Left colon (tissue), 2 donors: ENCODE results near the gene SIK2. TPM values are rescaled to one million over a fixed set of nuclear protein-coding genes. Genes with fewer than 3 reads are reported as not detected.

Source experiments
- ATAC-seq: fragments of 200-7000 bp; cut with Tn5 transposase; one replicate; pipeline ENCODE4 v1.9.1; 2020; ENCODE audit warnings: mild to moderate bottlenecking, moderate library complexity
- DNase-seq, 2 donors: peaks; one replicate each; pipeline ENCODE4 v3.0.0-alpha.2; 2020
- intact Hi-C, 2 donors: fragments of 100-400 bp; cut with DNase I in 1 of 2; cut with micrococcal nuclease in 1 of 2; formaldehyde crosslinking; loops; one replicate each; pipeline versions ENCODE4 v1.11.2 to v1.14.0; 2022; cut with DNase I, micrococcal nuclease
- total RNA-seq, 2 donors: library from RNA; stranded (reverse); fragmentation: NEBNext Ultra II Directional; extraction: Animal tissue kit (Norgen Biotek cat#: 25700); gene quantifications; one replicate each; pipeline ENCODE4 v1.2.1, GENCODE V29; 2021
- donor health status: DM: no; HTN: no; CAD: no.
- donor health status: DM: yes; HTN: yes; CAD: no.

Gene SIK2
- total RNA-seq, 2 donors from 2014 or later = 22.9 to 23.8 TPM

GRCh38 chr11:111574373-111575225 is 27.6 kb upstream of the SIK2 start:
- ATAC-seq = no peak
- DNase-seq = no peak
- intact Hi-C loops = no loop called here

- DNase-seq (no peak), ATAC-seq (no peak)
- intact Hi-C loops = no loop called here
These were observed 26.5 kb upstream of the SIK2 start for GRCh38 chr11:111575740-111576139.

- intact Hi-C loops = no loop called here
- DNase-seq (no peak), ATAC-seq (no peak)
These were observed 24.4 kb upstream of the SIK2 start for GRCh38 chr11:111577821-111578220.

GRCh38 chr11:111581341-111581740 is 20.9 kb upstream of the SIK2 start:
- no peak for ATAC-seq

GRCh38 chr11:111582163-111582562 is 20.1 kb upstream of the SIK2 start:
- DNase-seq (no peak), ATAC-seq (no peak)
- intact Hi-C loops = loop anchor here in 1 of 2 donors (5.0 kb wide), 1 partner anchor 255 kb away; no protein-coding TSS in a partner anchor

More at GRCh38 chr11:111581341-111581740, 20.9 kb upstream of the SIK2 start:
- no peak for DNase-seq
- intact Hi-C loops = loop anchor here in 1 of 2 donors (5.0 kb wide), 1 partner anchor 256 kb away; no protein-coding TSS in a partner anchor

GRCh38 chr11:111582881-111583280 is 19.4 kb upstream of the SIK2 start:
- no peak for ATAC-seq
- DNase-seq = no peak
- intact Hi-C loops = loop anchor here in 1 of 2 donors (5.0 kb wide), 1 partner anchor 254 kb away; no protein-coding TSS in a partner anchor

- ATAC-seq = no peak
- DNase-seq = no peak
- intact Hi-C loops = no loop called here
These were observed 16.9 kb upstream of the SIK2 start for GRCh38 chr11:111585371-111585770.

GRCh38 chr11:111586388-111586831 is 15.8 kb upstream of the SIK2 start:
- ATAC-seq (peak; percentile 70), DNase-seq (peak in 1 of 2 donors; percentile 38)
- intact Hi-C loops = no loop called here

- intact Hi-C loops = no loop called here
- DNase-seq (no peak), ATAC-seq (no peak)
These were observed 13.1 kb upstream of the SIK2 start for GRCh38 chr11:111589114-111589513.

- ATAC-seq (no peak), DNase-seq (no peak)
These were observed 12.3 kb upstream of the SIK2 start for GRCh38 chr11:111589886-111590499.

GRCh38 chr11:111591187-111591960 is 10.9 kb upstream of the SIK2 start:
- DNase-seq (no peak), ATAC-seq (no peak)
- intact Hi-C loops = no loop called here

More at GRCh38 chr11:111589886-111590499, 12.3 kb upstream of the SIK2 start:
- intact Hi-C loops = no loop called here

- intact Hi-C loops = no loop called here
- DNase-seq (no peak), ATAC-seq (no peak)
These were observed 9.8 kb upstream of the SIK2 start for GRCh38 chr11:111592491-111592890.

GRCh38 chr11:111596319-111596718 is 5.9 kb upstream of the SIK2 start:
- ATAC-seq = no peak
- intact Hi-C loops = loop anchor here in 1 of 2 donors (5.0 kb wide), 1 partner anchor 181 kb away; no protein-coding TSS in a partner anchor
- no peak for DNase-seq

- ATAC-seq = no peak
- intact Hi-C loops = loop anchor here in 1 of 2 donors (5.0 kb wide), 1 partner anchor 179 kb away; no protein-coding TSS in a partner anchor
- no peak for DNase-seq
These were observed 4.1 kb upstream of the SIK2 start for GRCh38 chr11:111598148-111598547.

GRCh38 chr11:111598559-111598958 is 3.7 kb upstream of the SIK2 start:
- intact Hi-C loops = loop anchor here in 1 of 2 donors (5.0 kb wide), 1 partner anchor 179 kb away; no protein-coding TSS in a partner anchor
- DNase-seq (no peak), ATAC-seq (no peak)

GRCh38 chr11:111601636-111601978 is 642 bp upstream of the SIK2 start:
- intact Hi-C loops = loop anchor here in 1 of 2 donors (5.0 kb wide), 1 partner anchor 166 kb away; the partner anchor contains the start of gene PPP2R1B
- DNase-seq (no peak), ATAC-seq (no peak)

- intact Hi-C loops = loop anchor here in 1 of 2 donors (5.0 kb wide), 1 partner anchor 164 kb away; the partner anchor contains the start of gene PPP2R1B
- peak; percentile 41 for ATAC-seq
- DNase-seq = peak; percentile 34 to 60
These were observed 789 bp downstream of the SIK2 start for GRCh38 chr11:111602865-111603610.

GRCh38 chr11:111603611-111604130 is 1.4 kb downstream of the SIK2 start:
- intact Hi-C loops = loop anchor here in 1 of 2 donors (5.0 kb wide), 1 partner anchor 164 kb away; the partner anchor contains the start of gene PPP2R1B
- DNase-seq (no peak), ATAC-seq (no peak)
